B cell (primary cell): Measurements from ENCODE around the gene RER1.

ENCODE experiments used
- EZH2 ChIP-seq: IDR thresholded peaks from 2 replicates; pipeline ENCODE4 v1.6.1; 2012; ENCODE audit warnings: borderline replicate concordance, low read depth, mild to moderate bottlenecking, moderate library complexity, low read length; ENCODE audit not compliant: insufficient read depth, poor library complexity, severe bottlenecking
- TF ChIP-seq, protein P1 (sequence below): fragments of 200-600 bp; IDR thresholded peaks from one replicate; pipeline ENCODE4 v1.8.0; 2022; ENCODE audit warnings: antibody characterized with exemption, mild to moderate bottlenecking

DNA sequence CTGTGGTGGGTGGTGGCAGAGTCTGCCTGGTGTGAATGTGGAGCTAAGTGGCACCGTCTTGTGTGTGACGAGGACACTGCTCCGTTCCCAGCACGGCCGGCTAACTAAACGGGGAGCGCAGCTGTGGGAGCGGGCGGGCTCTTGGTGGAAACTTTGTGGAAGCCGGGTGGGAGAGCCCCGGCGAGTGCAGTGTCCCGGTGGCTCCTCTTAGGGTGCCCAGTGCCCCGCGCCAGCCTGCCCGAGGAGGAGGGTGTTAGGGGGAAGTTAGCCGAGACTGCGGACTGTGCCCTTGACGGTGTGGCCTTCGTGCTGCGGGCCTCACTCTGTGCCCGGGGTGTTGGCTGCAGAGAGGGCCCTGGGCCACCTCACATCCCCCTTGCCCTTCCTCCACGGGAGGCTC lies 10.8 kb downstream of the RER1 start:
- TF ChIP-seq EZH2: no peak
- TF ChIP-seq, protein P1, sequence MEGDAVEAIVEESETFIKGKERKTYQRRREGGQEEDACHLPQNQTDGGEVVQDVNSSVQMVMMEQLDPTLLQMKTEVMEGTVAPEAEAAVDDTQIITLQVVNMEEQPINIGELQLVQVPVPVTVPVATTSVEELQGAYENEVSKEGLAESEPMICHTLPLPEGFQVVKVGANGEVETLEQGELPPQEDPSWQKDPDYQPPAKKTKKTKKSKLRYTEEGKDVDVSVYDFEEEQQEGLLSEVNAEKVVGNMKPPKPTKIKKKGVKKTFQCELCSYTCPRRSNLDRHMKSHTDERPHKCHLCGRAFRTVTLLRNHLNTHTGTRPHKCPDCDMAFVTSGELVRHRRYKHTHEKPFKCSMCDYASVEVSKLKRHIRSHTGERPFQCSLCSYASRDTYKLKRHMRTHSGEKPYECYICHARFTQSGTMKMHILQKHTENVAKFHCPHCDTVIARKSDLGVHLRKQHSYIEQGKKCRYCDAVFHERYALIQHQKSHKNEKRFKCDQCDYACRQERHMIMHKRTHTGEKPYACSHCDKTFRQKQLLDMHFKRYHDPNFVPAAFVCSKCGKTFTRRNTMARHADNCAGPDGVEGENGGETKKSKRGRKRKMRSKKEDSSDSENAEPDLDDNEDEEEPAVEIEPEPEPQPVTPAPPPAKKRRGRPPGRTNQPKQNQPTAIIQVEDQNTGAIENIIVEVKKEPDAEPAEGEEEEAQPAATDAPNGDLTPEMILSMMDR: no peak
